Amniotic stem cell (primary cell): ENCODE measurements around the gene GPR55.
"Not testable (repeated sequence)": the region's sequence is repeated elsewhere in the genome, so short reads cannot be mapped to it uniquely, and the experiment has no call there.

Experiments used
- DNase-seq: peaks from one replicate; lab custom pipeline; 2025; lab: John Stamatoyannopoulos, UW

The GPR55 gene

DNA sequence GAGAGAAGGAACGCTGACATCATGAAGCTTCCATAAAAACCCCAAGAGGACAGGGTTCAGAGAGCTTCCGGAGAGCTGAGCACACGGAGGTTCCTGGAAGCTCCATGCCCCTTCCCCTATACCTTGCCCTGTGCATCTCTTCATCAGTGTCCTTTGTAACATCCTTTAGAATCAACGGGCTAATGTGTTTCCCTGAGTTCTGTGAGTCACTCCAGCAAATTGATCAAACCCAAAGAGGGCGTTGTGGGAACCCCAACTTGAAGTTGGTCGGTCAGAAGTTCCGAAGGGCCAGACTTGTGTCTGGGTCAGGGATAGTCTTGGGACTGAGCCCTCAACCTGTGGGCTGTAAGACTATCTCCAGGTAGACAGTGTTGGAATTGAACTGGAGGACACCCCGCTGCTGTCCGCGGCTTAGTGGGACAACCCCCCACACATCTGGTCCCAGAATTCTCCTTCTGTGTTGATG is 25.9 kb upstream of the GPR55 start:
- no peak for DNase-seq

DNA sequence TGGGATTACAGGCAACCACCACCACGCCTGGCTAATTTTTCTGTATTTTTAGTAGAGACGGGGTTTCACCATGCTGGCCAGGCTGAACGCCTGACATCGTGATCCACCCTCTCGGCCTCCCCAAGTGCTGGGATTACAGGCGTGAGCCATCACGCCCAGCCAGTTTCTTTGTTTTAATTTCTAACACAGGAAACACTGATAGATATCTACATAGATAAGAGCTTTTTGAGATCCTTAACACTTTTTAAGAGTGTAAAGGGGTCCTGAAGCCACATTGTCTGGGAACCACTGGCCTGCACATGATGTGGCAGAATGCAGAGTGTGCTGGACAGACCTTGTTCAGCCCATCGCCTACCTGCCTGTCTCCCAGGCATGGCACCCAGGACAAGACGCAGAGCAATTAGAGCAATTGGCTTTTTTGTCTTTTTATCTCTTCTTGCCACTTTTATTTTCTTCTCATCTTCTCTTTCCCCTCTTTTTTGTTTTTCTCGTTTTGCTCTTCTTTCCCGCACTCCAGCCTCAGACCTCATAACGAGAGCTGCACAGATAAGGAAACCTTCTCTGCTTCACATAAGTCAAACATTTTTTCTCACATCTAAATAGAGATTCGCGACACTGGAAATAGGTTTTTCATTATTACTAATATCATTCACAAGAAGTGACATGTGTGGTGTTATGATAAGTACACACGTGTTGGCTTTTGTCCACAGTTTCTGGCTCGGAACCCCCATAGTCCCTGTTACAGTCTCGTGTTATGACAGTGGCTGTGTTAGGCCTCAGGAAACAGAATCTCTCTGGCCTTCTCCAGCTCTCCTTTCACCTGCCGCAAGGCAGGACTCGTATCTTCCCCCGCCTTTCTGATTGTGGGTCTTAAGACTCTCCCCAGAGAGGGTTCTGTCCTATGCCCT is 25.2 kb upstream of the GPR55 start:
- DNase-seq, result no peak

DNA sequence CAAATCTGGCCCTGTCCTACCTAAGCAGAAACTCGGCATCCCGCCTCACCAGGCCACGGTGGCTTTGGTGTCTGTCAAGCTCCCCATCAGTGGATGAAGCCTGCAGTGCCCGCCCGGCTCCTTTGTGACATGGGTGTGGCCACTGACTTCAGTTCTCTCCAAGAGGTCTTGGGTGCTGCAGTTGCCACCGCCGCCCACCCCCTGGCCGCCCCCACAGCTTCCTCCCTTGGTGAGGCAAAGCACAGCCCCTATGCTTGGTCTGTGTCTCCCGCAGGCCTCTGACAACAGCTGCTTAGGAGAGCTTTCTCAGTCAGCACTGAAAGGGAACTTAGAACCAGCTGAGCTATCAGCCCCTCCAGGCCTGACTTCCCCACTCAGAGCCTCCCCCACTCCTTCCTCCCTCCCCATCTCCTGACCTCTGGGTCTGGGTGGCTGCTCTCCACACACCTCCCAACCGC is 22.9 kb upstream of the GPR55 start:
- no peak for DNase-seq

DNA sequence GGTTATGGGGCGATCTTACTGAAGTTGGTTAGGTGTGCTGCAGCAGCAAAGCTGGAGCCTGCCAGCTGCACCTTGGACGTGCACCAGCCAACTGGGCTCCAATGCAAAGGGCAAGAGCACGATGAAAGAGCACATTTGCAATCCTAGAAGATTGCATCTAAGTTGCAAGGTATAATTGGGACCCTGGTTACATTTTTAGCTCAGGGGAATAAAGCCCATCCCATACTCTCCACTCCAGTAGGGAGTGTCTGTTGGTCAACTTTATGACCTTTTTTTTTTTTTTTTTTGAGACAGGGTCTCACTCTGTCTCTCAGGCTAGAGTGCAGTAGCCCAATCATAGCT is 22.2 kb upstream of the GPR55 start:
- DNase-seq, result no peak

DNA sequence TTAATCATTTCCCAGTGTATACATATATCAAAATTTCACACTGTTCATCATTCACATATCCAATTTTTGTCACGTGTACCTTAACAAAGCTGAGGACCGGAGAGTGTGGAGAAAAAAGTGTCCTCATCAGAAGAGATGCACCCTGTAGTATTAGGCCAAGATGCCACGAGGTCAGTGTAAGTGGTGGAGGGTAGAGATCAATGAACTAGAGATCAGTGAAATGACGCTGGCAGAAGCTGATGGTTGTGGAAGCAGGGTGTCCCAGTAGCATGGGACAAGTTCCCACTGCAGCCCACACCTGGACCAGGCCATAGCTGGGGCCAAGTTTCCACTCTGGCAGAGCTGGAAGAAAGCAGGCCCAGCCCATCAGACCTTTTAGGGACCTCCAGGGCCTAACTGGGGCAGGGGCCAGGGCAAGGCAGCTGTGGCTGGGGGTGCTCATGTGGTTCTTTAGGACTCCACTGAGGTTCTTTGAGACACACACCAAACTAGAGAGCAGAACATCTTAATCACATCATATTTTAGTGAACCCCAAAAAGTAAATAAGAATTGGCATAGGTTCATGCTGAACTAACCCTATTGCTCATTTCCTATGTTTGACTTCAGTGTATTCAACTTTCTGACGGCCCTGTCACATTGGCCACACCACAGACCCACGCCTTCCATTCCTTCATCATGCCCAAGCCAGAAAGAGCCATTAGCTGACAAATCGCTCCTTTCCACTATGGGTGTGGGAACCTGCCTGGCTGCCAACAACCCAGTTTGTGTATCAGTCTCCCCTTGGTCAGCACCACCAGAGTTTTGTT is 21.6 kb upstream of the GPR55 start:
- no peak for DNase-seq

DNA sequence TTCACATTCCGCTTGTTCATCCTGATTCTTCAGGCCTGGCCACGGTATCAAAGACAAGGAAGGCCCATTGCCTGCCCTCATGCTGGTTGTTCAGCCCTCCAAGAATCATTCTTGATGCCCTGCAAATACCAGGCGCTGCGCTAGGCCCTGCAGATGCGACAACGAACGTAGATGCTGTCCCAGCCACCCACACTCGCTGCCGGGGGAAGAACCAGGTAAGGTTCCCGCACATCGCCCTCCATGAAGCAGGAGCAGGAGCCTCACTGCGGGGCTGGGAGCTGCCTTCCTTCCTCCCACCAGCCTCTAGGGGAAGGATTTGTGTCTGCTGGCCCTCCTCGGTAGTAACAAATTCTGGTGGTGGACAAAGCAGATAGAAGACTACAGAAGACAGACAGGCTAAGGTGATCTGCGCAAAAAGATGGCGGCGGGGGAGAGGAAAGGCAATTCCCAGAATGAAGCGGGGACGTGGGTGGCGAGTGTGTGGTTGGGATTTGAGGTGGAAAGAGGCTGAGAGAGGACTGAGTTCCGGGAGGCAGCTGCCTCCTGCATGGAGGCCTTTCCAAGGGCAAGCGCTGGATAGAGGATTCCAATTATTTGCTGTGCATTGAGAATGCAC is 19.8 kb upstream of the GPR55 start:
- DNase-seq, result no peak

DNA sequence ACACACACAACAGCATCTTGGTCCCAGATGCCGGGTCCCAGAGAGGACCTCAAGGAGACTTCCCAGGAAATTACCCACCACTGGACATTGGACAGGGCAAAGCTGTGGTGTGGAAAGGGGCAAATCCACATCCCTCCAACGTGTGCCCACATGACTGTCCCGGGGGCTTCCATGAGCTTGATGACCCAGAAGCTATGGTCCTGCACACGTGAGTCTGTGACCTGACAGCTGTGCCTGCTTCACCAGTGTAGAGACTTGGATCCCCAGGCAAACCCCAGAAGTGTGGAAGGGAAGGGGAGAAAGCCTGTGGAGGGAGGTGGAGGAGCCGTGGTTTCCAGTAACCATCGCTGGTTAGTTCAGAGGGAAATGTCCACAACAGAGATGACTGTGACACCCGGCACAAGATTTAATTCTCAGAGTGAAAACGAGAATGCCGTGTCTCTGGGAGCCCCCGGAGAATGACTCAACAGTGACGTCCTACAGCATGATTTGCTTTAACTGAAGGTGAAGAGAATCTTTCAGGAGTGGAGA is 19.1 kb upstream of the GPR55 start:
- no peak for DNase-seq

DNA sequence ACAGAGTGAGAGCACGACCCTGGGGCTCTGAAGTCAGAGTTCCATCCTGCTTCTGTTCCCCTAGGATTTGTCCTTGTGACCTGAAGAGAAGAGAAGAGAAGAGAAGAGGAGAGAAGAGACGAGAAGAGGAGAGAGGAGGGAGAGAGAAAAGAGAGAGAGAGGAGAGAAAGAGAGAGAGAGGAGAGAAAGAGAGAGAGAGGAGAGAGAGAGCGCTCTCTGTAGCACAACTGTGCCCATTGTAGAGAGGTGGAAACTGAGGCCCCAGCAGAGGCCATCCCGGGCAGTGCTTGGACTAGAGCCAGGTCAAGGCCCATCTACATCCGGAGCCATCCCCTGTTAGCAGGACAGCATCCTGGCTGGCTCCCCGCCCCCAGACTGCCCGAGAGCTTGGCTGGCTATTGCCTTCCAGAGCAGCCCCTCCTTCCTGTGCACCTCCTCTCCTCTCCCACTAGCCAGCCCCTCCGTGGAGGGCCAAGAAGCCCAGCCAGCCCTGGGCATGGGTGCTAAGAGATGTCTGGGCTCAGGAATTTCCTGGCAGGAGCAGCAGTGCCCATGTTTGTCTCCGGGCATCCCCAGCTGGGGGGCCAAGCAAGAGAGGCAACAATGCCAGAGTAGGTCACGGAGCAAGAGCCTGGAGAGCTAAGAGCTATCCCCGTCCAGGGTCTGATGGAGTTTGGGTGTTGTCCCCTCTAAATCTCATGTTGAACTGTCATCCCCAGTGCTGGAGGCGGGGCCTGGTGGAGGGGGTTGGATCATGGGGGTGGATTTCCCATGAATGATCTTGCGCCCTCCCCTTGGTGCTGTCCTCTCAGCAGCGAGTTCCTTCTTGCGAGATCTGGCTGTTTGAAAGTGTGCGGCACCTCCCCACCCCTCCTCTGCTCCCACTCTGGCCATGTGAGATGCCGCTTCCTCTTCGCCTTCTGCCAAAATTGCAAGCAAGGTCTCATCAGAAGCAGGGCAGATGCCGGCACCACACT is 18.2 kb upstream of the GPR55 start:
- DNase-seq, result no peak

DNA sequence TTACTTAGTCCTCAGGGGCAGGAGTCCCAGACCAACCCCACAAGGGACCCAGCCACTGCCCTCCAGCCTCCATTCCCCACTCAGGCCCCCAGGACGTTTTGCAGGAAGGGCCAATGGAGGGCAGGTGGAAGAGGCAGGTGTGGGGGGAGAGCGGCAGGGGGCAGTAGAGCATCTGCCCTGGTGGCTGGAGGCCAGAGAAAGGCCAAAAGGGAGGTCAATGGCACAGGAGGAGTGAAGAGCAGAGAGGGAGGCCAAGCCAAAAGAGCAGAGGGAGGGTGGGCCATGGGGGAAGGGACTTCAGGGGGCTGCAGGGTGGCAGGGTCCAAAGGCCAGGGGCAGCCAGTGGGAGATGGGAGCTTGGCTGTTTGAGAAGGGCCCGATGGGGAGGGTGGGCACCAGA is 17.3 kb upstream of the GPR55 start:
- no peak for DNase-seq

DNA sequence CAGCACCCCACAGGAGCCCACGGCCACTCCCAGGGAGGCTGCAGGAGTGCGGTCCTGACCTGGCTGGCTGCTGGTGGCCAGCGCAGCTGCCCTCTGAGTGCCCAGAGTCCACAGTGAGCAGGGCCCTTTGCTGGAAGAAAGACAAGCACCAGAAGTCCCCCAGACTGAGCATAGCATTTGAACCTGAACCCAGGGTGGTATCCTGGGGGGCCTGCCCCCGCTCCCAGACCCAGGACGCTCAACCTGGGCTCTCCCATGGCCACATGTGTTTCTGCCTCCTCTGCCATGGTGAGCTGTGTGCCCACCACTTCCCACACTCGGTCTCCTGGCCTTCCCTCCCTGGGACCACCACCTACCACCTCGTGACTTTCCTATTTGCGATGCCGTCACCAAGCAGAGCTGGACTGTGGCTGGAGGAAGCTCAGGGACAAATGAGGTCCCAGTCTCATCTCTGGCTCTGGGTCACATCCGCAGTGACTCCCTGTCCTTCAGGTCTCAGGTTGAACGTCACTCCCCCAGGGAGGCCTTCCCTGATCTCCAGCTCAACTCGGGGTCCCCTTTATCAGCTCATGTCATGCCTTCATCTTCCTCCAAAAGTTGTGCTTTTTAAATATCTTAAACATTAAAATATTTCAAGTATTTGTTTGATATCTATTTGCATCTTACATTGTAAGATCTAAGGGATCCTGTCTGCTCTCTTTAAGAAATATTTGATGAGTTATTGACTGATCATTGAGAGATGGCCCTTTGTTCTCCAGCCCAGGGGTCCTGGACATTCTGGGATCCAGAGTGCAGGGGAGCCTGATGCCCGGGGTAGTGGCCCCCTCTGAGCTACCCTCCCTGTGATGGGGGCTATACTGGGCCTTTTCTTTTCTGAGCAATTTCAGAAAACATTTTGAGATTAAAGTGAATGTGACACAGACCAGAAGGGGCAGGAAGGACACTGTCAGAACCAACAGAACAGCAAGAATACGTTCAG is 16.4 kb upstream of the GPR55 start:
- no peak for DNase-seq

DNA sequence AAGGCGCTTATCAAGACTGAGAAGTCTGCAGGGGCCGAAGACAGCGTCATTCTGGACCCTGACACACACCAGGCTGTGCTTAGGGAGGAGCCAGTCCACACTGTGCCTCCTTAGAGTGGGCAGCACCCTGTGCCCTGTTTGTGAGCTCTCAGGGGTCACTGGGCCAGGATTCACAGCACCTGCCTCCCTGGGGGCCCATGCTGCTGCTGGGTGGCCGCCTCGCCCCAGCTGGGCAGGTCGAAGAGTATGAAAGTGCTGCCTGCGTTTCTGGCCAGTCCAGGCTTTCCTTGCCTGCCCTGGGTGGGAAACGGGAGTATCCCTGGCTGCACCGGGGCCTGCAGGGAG is 15.4 kb upstream of the GPR55 start:
- DNase-seq, result no peak

DNA sequence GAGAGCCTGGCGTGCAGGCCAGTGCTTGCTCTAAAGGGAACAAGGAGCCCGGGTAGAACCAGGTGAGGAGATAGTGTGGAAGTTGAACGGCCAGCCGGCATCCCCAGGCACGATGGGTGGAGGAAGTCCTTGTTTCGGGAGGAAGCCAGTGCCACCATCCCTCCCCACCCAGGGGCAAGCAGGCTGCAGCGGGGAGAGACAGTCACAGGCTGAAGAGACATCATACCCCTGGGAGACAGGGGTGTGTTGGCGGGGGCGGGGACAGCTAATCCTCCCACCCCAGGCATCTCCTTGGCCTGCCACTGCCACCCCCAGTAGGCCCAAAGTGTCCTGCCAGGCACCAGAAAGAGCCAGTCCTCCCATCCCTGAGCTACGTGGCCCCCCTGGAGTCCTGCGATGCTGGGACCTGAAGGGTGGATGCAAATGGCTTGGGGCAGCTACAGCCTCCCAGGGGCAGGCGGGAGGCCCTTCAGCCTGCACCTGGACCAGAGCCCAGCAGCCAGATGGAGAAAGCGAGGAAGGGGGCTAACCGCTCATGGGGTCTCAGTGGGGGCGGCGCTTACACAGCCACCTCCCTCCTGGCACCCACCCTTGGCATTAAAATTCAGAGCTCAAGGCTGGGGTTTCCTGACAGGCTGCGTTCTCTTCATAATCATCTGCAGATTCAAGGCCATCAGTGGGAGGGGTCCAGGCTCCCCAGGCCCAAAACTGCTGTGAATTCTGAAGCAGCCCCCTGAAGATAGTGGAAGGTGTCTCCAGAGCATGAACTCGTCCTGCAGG is 14.8 kb upstream of the GPR55 start:
- DNase-seq, result no peak

DNA sequence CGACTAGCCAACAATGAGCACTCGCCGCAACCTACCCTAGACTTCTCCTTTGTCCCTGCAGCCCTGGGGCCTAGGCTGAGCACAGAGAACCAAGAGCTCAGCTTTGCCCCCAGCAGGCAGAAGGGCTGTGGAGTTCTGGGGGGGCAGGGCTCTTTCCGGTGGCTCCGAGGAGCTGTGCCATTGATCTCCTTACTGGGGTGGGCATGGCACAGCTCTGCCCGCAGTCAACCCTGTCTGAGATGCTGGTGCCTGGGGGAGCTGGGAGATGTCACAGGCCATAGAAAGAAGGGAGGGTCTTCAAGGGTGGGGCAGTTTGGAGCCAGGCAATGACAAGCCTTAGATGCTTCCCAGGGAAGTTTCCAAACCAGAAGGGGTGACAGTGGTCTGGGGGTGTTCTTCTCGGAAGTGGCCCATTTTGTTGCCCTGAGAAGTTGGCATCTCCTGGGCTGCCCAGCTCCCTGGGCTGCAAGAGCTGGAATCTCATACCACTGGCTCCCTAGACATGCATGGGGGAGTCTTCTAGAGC is 14.1 kb upstream of the GPR55 start:
- DNase-seq, result no peak

DNA sequence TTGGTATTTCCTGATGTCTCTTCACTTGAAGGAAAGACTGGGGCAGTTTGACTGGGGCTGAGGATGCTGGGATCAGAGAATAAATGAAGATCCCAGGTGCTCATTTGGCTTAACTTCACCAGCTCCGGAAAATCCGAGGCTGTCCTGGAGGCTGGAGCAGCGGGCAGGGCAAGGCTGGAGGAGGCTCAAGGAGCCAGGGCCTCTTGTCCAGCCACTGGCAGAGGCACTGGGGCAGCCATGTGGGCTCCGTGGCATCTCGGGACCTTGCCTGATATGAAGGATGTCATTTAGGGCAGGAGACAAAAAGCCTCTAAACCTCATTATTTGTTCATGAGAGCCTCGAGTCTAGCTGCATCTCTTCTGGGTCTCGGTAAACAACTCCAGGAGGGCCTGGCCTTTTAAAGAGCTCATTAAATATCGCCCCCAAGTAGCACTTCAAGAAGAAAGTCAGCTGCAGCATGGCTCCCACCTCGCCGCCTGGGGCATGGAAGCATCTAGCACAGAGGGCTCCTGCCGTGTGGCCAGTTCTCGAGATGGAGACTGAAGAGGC is 13.5 kb upstream of the GPR55 start:
- DNase-seq, result no peak

DNA sequence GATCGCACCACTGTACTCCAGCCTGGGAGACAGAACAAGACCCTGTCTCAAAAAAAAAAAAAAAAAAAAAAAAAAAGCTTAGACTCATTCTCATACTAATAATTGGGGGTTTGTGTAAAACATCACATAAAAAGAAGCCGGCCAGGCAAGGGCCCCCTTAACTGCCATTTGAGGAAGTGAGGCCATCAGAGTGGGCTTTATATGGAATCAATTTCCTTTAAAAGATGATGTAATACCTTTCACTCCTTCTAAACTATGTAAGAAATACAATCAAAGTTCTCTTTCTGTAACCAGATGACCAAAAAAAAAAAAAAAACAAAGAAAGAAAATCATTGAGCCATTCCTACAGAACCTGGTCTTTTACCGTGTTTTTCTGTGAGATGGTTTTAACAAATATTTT is 13.1 kb upstream of the GPR55 start:
- DNase-seq, result no peak

DNA sequence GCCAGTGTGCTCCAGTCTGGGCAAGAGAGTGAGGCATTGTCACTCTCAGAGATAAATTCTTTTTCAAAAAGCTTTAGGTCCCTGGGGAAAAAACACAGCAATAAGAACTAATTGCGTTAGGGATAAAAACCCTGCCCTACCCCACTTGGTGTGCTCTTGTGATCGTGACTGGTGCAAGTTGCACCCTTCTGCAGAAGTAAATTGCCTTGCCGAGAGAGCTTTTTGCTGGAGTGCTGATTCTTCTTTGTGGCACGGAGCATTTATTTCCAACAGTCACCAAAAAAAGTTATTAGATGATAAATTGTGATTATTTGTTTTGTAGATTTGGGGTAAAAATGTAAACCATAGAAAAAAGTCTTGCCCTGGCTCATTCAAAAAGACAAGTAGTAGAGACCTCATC is 12.3 kb upstream of the GPR55 start:
- no peak for DNase-seq

DNA sequence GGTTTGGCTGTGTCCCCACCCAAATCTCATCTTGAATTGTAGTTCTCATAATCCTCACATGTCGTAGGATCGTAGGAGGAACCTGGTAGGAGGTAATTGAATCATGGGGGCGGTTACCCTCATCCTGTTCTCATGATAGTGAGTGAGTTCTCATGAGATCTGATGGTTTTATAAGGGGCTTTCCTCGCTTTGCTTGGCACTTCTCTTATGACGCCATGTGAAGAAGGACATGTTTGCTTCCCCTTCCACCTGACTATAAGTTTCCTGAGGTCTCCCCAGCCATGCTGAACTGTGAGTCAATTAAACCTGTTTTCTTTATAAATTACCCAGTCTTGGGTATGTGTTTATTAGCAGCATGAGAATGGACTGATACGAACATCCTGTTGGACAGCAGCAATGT is 11.2 kb upstream of the GPR55 start:
- DNase-seq, result not testable (repeated sequence)

DNA sequence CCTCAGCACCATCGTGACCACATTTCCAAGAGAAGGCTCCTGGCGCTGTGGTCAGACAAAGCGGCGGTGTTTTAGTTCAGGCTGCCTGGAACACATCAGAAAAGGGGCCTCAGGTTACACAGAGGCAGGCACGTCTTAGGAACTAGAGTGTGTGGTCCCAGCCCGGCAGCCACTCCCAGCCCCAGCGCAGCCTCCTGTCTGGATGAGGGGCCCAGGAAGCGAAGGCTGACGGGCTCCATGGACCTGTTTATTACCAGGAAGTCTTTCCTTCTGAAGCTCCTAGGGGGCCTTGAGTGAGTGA is 10.0 kb upstream of the GPR55 start:
- no peak for DNase-seq
